ENCODE results near the gene ARHGEF1. TPM values are rescaled to one million over a fixed set of nuclear protein-coding genes. Genes with fewer than 3 reads are reported as not detected.
A peak's percentile ranks its signal among the peaks of the same experiment; 100 is the strongest.

Gene ARHGEF1
- total and polyA plus RNA-seq, 8 donors, result 60.8 to 202 (median 79.6) TPM

DNA sequence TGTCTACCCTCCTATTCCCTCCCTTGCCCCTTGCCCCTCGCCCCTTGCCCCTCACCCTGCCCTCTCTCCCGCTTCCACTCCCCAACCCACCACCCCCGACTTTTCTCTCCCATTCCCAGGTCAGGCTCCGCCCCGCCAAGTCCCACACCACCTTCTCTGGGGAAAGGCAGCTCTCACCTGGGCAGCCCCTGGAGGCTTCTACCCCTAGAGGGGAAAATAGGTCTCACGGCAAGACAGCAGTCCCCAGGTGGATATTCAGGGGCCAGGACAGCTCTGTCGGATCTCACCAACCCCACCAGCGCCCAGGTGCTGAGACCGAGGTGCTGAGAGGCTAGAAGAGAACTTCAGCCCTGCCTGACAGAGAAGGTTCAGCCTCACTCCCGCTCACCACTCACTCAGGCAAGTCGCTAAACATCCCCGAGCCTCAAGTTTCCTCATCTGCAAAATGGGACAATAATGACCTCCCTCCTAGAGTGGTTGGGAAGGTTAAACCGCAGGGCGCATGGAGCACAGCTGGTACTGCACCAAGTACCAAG lies 46.6 kb downstream of the ARHGEF1 start:
- DNase-seq (no peak), ATAC-seq (no peak)
- intact Hi-C loops (cut with DNase I), result loop anchor here in 1 of 2 donors (10.0 kb wide), 1 partner anchor 65 kb away; the partner anchor contains the start of gene RPS19
- Histone ChIP-seq H3K27me3 (peaks cover 37 to 94% of the 10 kb centered on the region in 2 donors), H3K9me3 (no peaks in the 10 kb centered on the region), H3K4me3 (no peak overlapping the region), H3K27ac (no peak overlapping the region), H3K36me3 (no peaks in the 10 kb centered on the region), H3K4me1 (peaks cover 10 to 20% of the 10 kb centered on the region in 2 donors)
- TF ChIP-seq, protein P1, sequence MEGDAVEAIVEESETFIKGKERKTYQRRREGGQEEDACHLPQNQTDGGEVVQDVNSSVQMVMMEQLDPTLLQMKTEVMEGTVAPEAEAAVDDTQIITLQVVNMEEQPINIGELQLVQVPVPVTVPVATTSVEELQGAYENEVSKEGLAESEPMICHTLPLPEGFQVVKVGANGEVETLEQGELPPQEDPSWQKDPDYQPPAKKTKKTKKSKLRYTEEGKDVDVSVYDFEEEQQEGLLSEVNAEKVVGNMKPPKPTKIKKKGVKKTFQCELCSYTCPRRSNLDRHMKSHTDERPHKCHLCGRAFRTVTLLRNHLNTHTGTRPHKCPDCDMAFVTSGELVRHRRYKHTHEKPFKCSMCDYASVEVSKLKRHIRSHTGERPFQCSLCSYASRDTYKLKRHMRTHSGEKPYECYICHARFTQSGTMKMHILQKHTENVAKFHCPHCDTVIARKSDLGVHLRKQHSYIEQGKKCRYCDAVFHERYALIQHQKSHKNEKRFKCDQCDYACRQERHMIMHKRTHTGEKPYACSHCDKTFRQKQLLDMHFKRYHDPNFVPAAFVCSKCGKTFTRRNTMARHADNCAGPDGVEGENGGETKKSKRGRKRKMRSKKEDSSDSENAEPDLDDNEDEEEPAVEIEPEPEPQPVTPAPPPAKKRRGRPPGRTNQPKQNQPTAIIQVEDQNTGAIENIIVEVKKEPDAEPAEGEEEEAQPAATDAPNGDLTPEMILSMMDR (IDR thresholded peaks at IDR 0.05), result no peak

GRCh38 chr19:41930322-41930722 lies 47.3 kb downstream of the ARHGEF1 start:
- Histone ChIP-seq H3K36me3 (no peaks in the 10 kb centered on the region), H3K9me3 (no peaks in the 10 kb centered on the region), H3K4me3 (no peak overlapping the region), H3K27ac (no peak overlapping the region), H3K27me3 (peaks cover 40 to 94% of the 10 kb centered on the region in 2 donors), H3K4me1 (peaks cover 10 to 24% of the 10 kb centered on the region in 2 donors)
- ATAC-seq (peak; percentile 19), DNase-seq (no peak)
- intact Hi-C loops (cut with DNase I), result loop anchor here in 1 of 2 donors (10.0 kb wide), 1 partner anchor 66 kb away; the partner anchor contains the start of gene RPS19
- TF ChIP-seq, protein P1 (IDR thresholded peaks at IDR 0.05), result no peak

DNA sequence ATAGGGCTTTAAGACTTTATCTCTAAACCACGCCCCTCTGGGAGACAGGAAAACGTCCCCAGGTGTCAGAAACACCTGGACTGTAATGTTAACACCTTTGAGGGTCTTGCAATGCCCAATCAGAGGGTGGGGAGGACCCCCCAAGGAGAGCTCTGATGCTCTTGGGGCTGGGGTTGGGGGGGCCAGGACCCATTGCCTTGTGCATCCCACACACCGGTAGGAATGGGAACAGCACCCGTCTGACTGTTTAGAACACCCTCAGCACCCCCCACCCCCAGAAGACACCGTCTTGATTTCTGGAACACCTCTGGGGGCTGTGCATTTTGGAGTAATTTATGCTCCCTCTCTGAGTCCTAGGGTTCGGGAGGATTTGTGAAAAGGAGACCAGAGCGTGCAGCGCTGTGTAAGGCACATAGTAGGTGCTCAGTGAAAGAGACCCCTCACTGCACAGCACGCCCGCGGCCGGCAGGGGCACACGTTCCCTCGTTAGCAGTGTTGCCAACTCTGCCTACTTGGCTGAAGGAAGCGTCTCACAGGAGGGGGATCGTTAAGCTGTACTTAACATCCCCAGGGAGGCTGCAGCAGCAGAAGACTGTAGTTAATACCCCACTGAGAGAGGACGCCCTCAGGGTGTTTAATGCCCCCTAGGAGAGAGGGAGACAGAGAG lies 48.1 kb downstream of the ARHGEF1 start:
- TF ChIP-seq, protein P1 (IDR thresholded peaks at IDR 0.05), result no peak

DNA sequence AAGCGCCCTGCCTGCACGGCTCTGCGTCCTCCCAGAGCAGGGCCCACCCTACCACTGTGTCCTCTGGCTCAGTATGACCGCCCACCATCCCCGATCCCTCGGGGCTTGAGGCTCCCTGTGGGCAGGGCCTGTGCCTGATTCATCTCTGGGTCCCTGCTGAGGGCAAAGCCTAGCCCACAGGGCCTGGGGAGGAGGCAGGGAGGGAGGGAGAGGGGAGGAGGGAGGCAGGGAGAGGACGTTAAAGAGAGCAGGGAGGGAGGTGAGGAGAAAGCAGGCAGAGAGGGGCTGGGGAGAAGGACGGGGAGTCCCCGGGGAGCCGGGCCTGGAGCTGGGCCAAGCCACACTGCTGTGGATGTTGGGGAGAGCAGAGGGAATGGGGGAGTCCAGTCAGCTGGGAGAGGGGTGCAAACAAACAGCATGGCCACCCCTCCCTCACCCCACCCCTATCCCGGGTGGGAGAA lies 49.3 kb downstream of the ARHGEF1 start:
- ATAC-seq, result no peak
- peaks cover 43 to 94% of the 10 kb centered on the region in 2 donors for H3K27me3 ChIP-seq

More for the DNA sequence above, 48.1 kb downstream of the ARHGEF1 start:
- no peak for DNase-seq
- Histone ChIP-seq H3K27me3 (peaks cover 45 to 94% of the 10 kb centered on the region in 2 donors), H3K27ac (no peak overlapping the region), H3K4me1 (peaks cover 10 to 24% of the 10 kb centered on the region in 2 donors), H3K9me3 (no peaks in the 10 kb centered on the region), H3K4me3 (no peak overlapping the region), H3K36me3 (no peaks in the 10 kb centered on the region)
- no peak for ATAC-seq
- intact Hi-C loops (cut with DNase I), result loop anchor here in 1 of 2 donors (10.0 kb wide), 1 partner anchor 66 kb away; the partner anchor contains the start of gene RPS19

More for the DNA sequence above, 49.3 kb downstream of the ARHGEF1 start:
- Histone ChIP-seq H3K36me3 (no peaks in the 10 kb centered on the region), H3K27ac (no peak overlapping the region), H3K4me3 (no peak overlapping the region), H3K4me1 (peaks cover 10 to 24% of the 10 kb centered on the region in 2 donors), H3K9me3 (no peaks in the 10 kb centered on the region)
- intact Hi-C loops (cut with DNase I), result loop anchor here in 1 of 2 donors (10.0 kb wide), 1 partner anchor 67 kb away; the partner anchor contains the start of gene RPS19
- TF ChIP-seq, protein P1 (IDR thresholded peaks at IDR 0.05), result no peak
- DNase-seq, result no peak
